GM12878 (cell line): ENCODE data around the gene CDCA3. TPM values are rescaled to one million over a fixed set of nuclear protein-coding genes. Genes with fewer than 3 reads are reported as not detected.

Experiments
- CREM ChIP-seq: IDR thresholded peaks from 2 replicates; pipeline ENCODE4 v1.6.1; 2014; ENCODE audit warnings: antibody characterized with exemption, low read depth
- EP300 ChIP-seq, 2 experiments: fragments of 150-350 bp in 1 of 2; IDR thresholded peaks; 2 replicates each; pipeline ENCODE4 v1.6.1; 2011 to 2012; ENCODE audit warnings: low read depth in 2 of 2, low read length in 2 of 2, borderline replicate concordance in 1 of 2, improper control_type of control experiment in 1 of 2, inconsistent platforms in 1 of 2; ENCODE audit not compliant: control insufficient read depth in 1 of 2
- LARP7 ChIP-seq: fragments of 450-650 bp; IDR thresholded peaks from 2 replicates; pipeline ENCODE4 v1.6.1; 2017; ENCODE audit warnings: mild to moderate bottlenecking
- MXI1 ChIP-seq: fragments of 150-350 bp; IDR thresholded peaks from 2 replicates; pipeline ENCODE4 v1.6.1; 2011; ENCODE audit warnings: low read depth, mild to moderate bottlenecking, inconsistent platforms, low read length, improper control_type of control experiment
- NFYB ChIP-seq: IDR thresholded peaks from 2 replicates; pipeline ENCODE4 v1.6.1; 2011; ENCODE audit warnings: low read depth, mild to moderate bottlenecking, low read length, improper control_type of control experiment, moderate library complexity; ENCODE audit not compliant: insufficient read depth
- NKRF ChIP-seq: fragments of 450-650 bp; conservative IDR thresholded peaks from 2 replicates; pipeline ENCODE4 v1.6.1; 2017; ENCODE audit warnings: mild to moderate bottlenecking, moderate library complexity
- NR2F1 ChIP-seq: fragments of 450-650 bp; conservative IDR thresholded peaks from 2 replicates; pipeline ENCODE4 v1.6.1; 2017; ENCODE audit warnings: mild to moderate bottlenecking
- POU2F2 ChIP-seq: IDR thresholded peaks from 3 replicates; pipeline ENCODE4 v1.6.1; 2011; ENCODE audit warnings: low read depth, mild to moderate bottlenecking, low read length, borderline replicate concordance
- SIN3A ChIP-seq: IDR thresholded peaks from 2 replicates; pipeline ENCODE4 v1.6.1; 2012; ENCODE audit warnings: low read depth, low read length, improper control_type of control experiment
- SP1 ChIP-seq: IDR thresholded peaks from one replicate; pipeline ENCODE4 v1.6.1; 2011; ENCODE audit warnings: low read depth, low read length
- YBX1 ChIP-seq: fragments of 450-650 bp; IDR thresholded peaks from 2 replicates; pipeline ENCODE4 v1.6.1; 2016; ENCODE audit warnings: antibody characterized with exemption
- ZBTB11 ChIP-seq: fragments of 450-650 bp; formaldehyde crosslinking; IDR thresholded peaks from 2 replicates; pipeline ENCODE4 v1.5.0; 2022; ENCODE audit warnings: mild to moderate bottlenecking, missing genetic modification characterization
- ZBTB4 ChIP-seq: fragments of 450-650 bp; formaldehyde crosslinking; IDR thresholded peaks from 2 replicates; pipeline ENCODE4 v1.4.0; 2022; ENCODE audit warnings: mild to moderate bottlenecking, moderate library complexity
- ZNF384 ChIP-seq: IDR thresholded peaks from 2 replicates; pipeline ENCODE4 v1.6.1; 2012; ENCODE audit warnings: low read depth, mild to moderate bottlenecking, low read length, improper control_type of control experiment, borderline replicate concordance
- ZNF687 ChIP-seq: fragments of 450-650 bp; IDR thresholded peaks from 2 replicates; pipeline ENCODE4 v1.6.1; 2017; ENCODE audit warnings: mild to moderate bottlenecking, moderate library complexity
- polyA plus RNA-seq, 11 experiments: library from polyadenylated mRNA; depleted of rRNA in 4 of 11; unstranded in 6 of 11; stranded (reverse) in 5 of 11; fragments of >200 nt; fragmentation: Nextera tagmentation in 4 of 11; fragmentation: Illumina TruSeq in 1 of 11; extraction: Ambion mirVana in 4 of 11; extraction: Trizol in 1 of 11; gene quantifications; 1 replicate in 1 of 11; 2 replicates in 10 of 11; pipeline versions ENCODE4 v1.2.1 to v1.2.3, GENCODE V29; 2011 to 2016; ENCODE audit warnings: inconsistent platforms in 2 of 11, missing spikeins in 2 of 11, low read depth in 1 of 11
- total RNA-seq, 4 experiments: library from RNA; depleted of rRNA in 3 of 4; stranded (reverse); fragments of >200 nt in 3 of 4; fragmentation: Illumina TruSeq in 1 of 4; extraction: Trizol in 1 of 4; gene quantifications; 2 replicates each; pipeline versions ENCODE4 v1.2.1 to v1.2.3, GENCODE V29; 2013 to 2021

Gene CDCA3
- total and polyA plus RNA-seq, 10 of the 15 experiments (the other 5 are each of a cell fraction or from before 2014, with no cell fraction given) = 34.5 to 148 (median 97.4) TPM

GRCh38 chr12:6873094-6874014 lies 22.3 kb upstream of the CDCA3 start, which contains the start of gene SPSB2 (continued):
- TF ChIP-seq NKRF = peak; percentile 29; the same call in 1 of the 2 replicates
- peak; percentile 79 for TF ChIP-seq SP1
- peak; percentile 43; the same call in 1 of the 3 replicates for TF ChIP-seq POU2F2
- TF ChIP-seq NR2F1 = peak; percentile 20; the same call in 1 of the 2 replicates
- TF ChIP-seq LARP7 = no peak
- TF ChIP-seq SIN3A = no peak
- no peak for TF ChIP-seq YBX1
- peak; percentile 49; the same call in 1 of the 2 replicates for TF ChIP-seq ZBTB11
- no peak for TF ChIP-seq CREM
- TF ChIP-seq ZNF384 = no peak
- peak; percentile 55; the same call in 1 of the 2 replicates for TF ChIP-seq MXI1
- no peak for TF ChIP-seq NFYB
- TF ChIP-seq ZBTB4 = no peak
- TF ChIP-seq EP300 (IDR thresholded peaks at IDR 0.05; ENCODE audit: borderline replicate concordance in 1 of 2, control insufficient read depth in 1 of 2, low read depth in 2 of 2, low read length in 2 of 2) = no peak
- TF ChIP-seq ZNF687 = no peak
